ENCODE measurements around the gene TMX2. TPM values are rescaled to one million over a fixed set of nuclear protein-coding genes. Genes with fewer than 3 reads are reported as not detected.
A peak's percentile ranks its signal among the peaks of the same experiment; 100 is the strongest.

TMX2 gene
- polyA plus RNA-seq, 2 of the 4 experiments (the other 2 are of a cell fraction): 140 to 168 TPM

DNA sequence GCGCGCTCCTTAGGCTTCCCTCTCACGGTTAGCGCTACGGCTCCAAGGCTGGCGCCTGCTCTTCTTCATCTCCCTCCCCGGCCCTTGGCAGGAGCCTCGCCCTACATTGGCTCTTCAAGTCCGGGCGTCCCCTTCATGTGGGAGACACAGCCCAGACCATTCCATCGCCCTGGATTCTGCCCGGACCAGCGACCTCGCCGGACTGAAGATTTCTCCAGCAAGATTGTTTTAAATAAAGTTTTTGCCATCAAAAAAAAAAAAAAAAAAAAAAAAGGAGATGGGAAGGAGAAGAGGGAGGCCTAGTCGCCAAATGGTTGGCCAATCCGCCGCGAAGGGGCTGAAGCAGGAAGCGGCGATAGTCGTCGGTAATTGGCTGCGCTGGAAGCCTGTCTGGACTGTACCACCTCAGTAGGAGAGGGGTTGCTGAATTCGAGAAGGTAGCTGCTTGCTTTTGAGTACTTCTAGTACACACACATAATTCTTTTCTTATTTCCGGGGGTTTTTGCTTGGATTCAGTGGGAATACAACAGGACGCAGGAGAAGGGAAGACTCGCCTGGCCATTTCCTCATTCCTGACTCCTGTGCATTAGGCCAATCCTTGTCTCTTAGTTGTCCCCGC, 45.2 kb upstream of the TMX2 start (continued):
- no peak for TF ChIP-seq HOXB13 (CRISPR knock-in tag; IDR thresholded peaks at IDR 0.05; ENCODE audit: low read depth)
- no peak for TF ChIP-seq CHD2 (IDR thresholded peaks at IDR 0.05; ENCODE audit: low read length, partially characterized antibody)
- TF ChIP-seq BHLHE40 (IDR thresholded peaks at IDR 0.05; ENCODE audit: low read depth, low read length): peak; percentile 66; the same call in 1 of the 2 replicates
- TF ChIP-seq, protein P1, sequence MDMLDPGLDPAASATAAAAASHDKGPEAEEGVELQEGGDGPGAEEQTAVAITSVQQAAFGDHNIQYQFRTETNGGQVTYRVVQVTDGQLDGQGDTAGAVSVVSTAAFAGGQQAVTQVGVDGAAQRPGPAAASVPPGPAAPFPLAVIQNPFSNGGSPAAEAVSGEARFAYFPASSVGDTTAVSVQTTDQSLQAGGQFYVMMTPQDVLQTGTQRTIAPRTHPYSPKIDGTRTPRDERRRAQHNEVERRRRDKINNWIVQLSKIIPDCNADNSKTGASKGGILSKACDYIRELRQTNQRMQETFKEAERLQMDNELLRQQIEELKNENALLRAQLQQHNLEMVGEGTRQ (IDR thresholded peaks at IDR 0.05): no peak
- no peak for TF ChIP-seq NFE2L2 (conservative IDR thresholded peaks at IDR 0.05; ENCODE audit: low read length)
- TF ChIP-seq CBX2 (IDR thresholded peaks at IDR 0.05; ENCODE audit: borderline replicate concordance, low read depth): no peak
- TF ChIP-seq GATA3 (IDR thresholded peaks at IDR 0.05; ENCODE audit: borderline replicate concordance): peak; percentile 69
- TF ChIP-seq, protein P2, sequence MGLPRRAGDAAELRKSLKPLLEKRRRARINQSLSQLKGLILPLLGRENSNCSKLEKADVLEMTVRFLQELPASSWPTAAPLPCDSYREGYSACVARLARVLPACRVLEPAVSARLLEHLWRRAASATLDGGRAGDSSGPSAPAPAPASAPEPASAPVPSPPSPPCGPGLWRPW (IDR thresholded peaks at IDR 0.05): no peak
- no peak for TF ChIP-seq MYC (IDR thresholded peaks at IDR 0.05; ENCODE audit: borderline replicate concordance, low read length)
- TF ChIP-seq, protein P3, sequence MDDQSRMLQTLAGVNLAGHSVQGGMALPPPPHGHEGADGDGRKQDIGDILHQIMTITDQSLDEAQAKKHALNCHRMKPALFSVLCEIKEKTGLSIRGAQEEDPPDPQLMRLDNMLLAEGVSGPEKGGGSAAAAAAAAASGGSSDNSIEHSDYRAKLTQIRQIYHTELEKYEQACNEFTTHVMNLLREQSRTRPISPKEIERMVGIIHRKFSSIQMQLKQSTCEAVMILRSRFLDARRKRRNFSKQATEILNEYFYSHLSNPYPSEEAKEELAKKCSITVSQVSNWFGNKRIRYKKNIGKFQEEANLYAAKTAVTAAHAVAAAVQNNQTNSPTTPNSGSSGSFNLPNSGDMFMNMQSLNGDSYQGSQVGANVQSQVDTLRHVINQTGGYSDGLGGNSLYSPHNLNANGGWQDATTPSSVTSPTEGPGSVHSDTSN (IDR thresholded peaks at IDR 0.05): peak; percentile 93
- no peak for TF ChIP-seq ESRRA (IDR thresholded peaks at IDR 0.05; ENCODE audit: borderline replicate concordance, low read length)
- TF ChIP-seq TP53 (CRISPR knock-in tag; IDR thresholded peaks at IDR 0.05): no peak
- TF ChIP-seq FOSB (CRISPR knock-in tag; IDR thresholded peaks at IDR 0.05): no peak
- TF ChIP-seq, protein P4, sequence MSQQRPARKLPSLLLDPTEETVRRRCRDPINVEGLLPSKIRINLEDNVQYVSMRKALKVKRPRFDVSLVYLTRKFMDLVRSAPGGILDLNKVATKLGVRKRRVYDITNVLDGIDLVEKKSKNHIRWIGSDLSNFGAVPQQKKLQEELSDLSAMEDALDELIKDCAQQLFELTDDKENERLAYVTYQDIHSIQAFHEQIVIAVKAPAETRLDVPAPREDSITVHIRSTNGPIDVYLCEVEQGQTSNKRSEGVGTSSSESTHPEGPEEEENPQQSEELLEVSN (IDR thresholded peaks at IDR 0.05; ENCODE audit: borderline replicate concordance, low read depth): 0 out of 2 replicates have a peak, but pooled peaks have one; percentile 36
- peak in 1 of 2 experiments; percentile 59; a peak in 1 of 4 replicates for TF ChIP-seq CEBPB (IDR thresholded peaks at IDR 0.05)
- TF ChIP-seq, protein P5, sequence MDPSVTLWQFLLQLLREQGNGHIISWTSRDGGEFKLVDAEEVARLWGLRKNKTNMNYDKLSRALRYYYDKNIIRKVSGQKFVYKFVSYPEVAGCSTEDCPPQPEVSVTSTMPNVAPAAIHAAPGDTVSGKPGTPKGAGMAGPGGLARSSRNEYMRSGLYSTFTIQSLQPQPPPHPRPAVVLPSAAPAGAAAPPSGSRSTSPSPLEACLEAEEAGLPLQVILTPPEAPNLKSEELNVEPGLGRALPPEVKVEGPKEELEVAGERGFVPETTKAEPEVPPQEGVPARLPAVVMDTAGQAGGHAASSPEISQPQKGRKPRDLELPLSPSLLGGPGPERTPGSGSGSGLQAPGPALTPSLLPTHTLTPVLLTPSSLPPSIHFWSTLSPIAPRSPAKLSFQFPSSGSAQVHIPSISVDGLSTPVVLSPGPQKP (IDR thresholded peaks at IDR 0.05; ENCODE audit: low read depth, low read length): no peak
- no peak for TF ChIP-seq POLR2AphosphoS2 (conservative IDR thresholded peaks at IDR 0.05; ENCODE audit: low read length)
- TF ChIP-seq KDM1A (IDR thresholded peaks at IDR 0.05; ENCODE audit: low read depth): no peak
- TF ChIP-seq EHMT2 (IDR thresholded peaks at IDR 0.05; ENCODE audit: low read depth): no peak
- no peak for TF ChIP-seq NPAS2 (CRISPR knock-in tag; IDR thresholded peaks at IDR 0.05; ENCODE audit: borderline replicate concordance)
- TF ChIP-seq EHF (CRISPR knock-in tag; IDR thresholded peaks at IDR 0.05): no peak
- TF ChIP-seq SREBF2 (IDR thresholded peaks at IDR 0.05): no peak
- peak; percentile 56; the same call in 1 of the 2 replicates for TF ChIP-seq KDM5A (IDR thresholded peaks at IDR 0.05)
- peak; percentile 20; the same call in 1 of the 2 replicates for TF ChIP-seq MAZ (IDR thresholded peaks at IDR 0.05; ENCODE audit: borderline replicate concordance, low read depth, low read length)
- TF ChIP-seq MAFK (IDR thresholded peaks at IDR 0.05; ENCODE audit: partially characterized antibody): no peak
- no peak for TF ChIP-seq FOSL2 (IDR thresholded peaks at IDR 0.05)
- no peak for TF ChIP-seq FOSL2 (CRISPR knock-in tag; IDR thresholded peaks at IDR 0.05)
- no peak for TF ChIP-seq SMC3 (IDR thresholded peaks at IDR 0.05)
- no peak for TF ChIP-seq HEYL (CRISPR knock-in tag; IDR thresholded peaks at IDR 0.05)
- no peak for TF ChIP-seq RNF2 (IDR thresholded peaks at IDR 0.05; ENCODE audit: borderline replicate concordance, low read depth)
- no peak for TF ChIP-seq RCOR1 (IDR thresholded peaks at IDR 0.05; ENCODE audit: low read depth, low read length)
- no peak for TF ChIP-seq HDAC2 (IDR thresholded peaks at IDR 0.05)
- no peak for TF ChIP-seq ZNF302 (CRISPR knock-in tag; IDR thresholded peaks at IDR 0.05)
- TF ChIP-seq HOXB5 (CRISPR knock-in tag; IDR thresholded peaks at IDR 0.05): no peak
- TF ChIP-seq, protein P6, sequence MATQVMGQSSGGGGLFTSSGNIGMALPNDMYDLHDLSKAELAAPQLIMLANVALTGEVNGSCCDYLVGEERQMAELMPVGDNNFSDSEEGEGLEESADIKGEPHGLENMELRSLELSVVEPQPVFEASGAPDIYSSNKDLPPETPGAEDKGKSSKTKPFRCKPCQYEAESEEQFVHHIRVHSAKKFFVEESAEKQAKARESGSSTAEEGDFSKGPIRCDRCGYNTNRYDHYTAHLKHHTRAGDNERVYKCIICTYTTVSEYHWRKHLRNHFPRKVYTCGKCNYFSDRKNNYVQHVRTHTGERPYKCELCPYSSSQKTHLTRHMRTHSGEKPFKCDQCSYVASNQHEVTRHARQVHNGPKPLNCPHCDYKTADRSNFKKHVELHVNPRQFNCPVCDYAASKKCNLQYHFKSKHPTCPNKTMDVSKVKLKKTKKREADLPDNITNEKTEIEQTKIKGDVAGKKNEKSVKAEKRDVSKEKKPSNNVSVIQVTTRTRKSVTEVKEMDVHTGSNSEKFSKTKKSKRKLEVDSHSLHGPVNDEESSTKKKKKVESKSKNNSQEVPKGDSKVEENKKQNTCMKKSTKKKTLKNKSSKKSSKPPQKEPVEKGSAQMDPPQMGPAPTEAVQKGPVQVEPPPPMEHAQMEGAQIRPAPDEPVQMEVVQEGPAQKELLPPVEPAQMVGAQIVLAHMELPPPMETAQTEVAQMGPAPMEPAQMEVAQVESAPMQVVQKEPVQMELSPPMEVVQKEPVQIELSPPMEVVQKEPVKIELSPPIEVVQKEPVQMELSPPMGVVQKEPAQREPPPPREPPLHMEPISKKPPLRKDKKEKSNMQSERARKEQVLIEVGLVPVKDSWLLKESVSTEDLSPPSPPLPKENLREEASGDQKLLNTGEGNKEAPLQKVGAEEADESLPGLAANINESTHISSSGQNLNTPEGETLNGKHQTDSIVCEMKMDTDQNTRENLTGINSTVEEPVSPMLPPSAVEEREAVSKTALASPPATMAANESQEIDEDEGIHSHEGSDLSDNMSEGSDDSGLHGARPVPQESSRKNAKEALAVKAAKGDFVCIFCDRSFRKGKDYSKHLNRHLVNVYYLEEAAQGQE (IDR thresholded peaks at IDR 0.05): no peak
- TF ChIP-seq JUNB (IDR thresholded peaks at IDR 0.05): no peak
- peak; percentile 68; the same call in 1 of the 2 replicates for TF ChIP-seq PHF8 (IDR thresholded peaks at IDR 0.05; ENCODE audit: borderline replicate concordance, low read depth)
- no peak for TF ChIP-seq TFCP2L1 (CRISPR knock-in tag; IDR thresholded peaks at IDR 0.05)
